ENCODE results near the gene MPDZ. TPM values are rescaled to one million over a fixed set of nuclear protein-coding genes. Genes with fewer than 3 reads are reported as not detected.

The MPDZ gene
- polyA plus RNA-seq, 1 donor (not counting 4 experiments of a cell fraction or from before 2014, with no cell fraction given), result 9.0 TPM

GRCh38 chr9:13165956-13166355 is 113.5 kb downstream of the MPDZ start:
- H3K9me1 ChIP-seq (ENCODE audit: control insufficient read depth, extremely low read depth, insufficient read depth, low read length), result no peaks in the 10 kb centered on the region
- dilution Hi-C loops (cut with MboI; ENCODE audit: extremely low pct_ligation_motif_present, low sequenced_read_pairs), result no loop called here
- H3K9ac ChIP-seq (ENCODE audit: control insufficient read depth, extremely low read depth, insufficient read depth, low read length), result no peak overlapping the region
- H3K79me2 ChIP-seq (ENCODE audit: control insufficient read depth, insufficient read depth, low read length), result no peaks in the 10 kb centered on the region
- no peak overlapping the region for H2AFZ ChIP-seq (ENCODE audit: control insufficient read depth, low read length)
- H4K20me1 ChIP-seq (ENCODE audit: control insufficient read depth, extremely low read depth, insufficient read depth, low read length), result no peaks in the 10 kb centered on the region
- FAIRE-seq (no peak), DNase-seq (ENCODE audit: low read depth, low spot score) (no peak)
- no peaks in the 10 kb centered on the region for H3K36me3 ChIP-seq (ENCODE audit: control insufficient read depth in 2 of 2, extremely low read depth in 1 of 2, insufficient read depth in 2 of 2, low read length in 2 of 2)
- H3K27ac ChIP-seq (ENCODE audit: control insufficient read depth, insufficient read depth, low read length), result no peak overlapping the region
- no peaks in the 10 kb centered on the region for H3K9me3 ChIP-seq (ENCODE audit: control insufficient read depth, low read depth, low read length)
- TF ChIP-seq, protein P1, sequence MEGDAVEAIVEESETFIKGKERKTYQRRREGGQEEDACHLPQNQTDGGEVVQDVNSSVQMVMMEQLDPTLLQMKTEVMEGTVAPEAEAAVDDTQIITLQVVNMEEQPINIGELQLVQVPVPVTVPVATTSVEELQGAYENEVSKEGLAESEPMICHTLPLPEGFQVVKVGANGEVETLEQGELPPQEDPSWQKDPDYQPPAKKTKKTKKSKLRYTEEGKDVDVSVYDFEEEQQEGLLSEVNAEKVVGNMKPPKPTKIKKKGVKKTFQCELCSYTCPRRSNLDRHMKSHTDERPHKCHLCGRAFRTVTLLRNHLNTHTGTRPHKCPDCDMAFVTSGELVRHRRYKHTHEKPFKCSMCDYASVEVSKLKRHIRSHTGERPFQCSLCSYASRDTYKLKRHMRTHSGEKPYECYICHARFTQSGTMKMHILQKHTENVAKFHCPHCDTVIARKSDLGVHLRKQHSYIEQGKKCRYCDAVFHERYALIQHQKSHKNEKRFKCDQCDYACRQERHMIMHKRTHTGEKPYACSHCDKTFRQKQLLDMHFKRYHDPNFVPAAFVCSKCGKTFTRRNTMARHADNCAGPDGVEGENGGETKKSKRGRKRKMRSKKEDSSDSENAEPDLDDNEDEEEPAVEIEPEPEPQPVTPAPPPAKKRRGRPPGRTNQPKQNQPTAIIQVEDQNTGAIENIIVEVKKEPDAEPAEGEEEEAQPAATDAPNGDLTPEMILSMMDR (optimal IDR thresholded peaks at IDR 0.05 in 1 of 3, IDR thresholded peaks at IDR 0.05 in 1 of 3, conservative IDR thresholded peaks at IDR 0.05 in 1 of 3; ENCODE audit: extremely low read depth in 1 of 3, insufficient read depth in 2 of 3, low read length in 3 of 3), result no peak
- no peak for TF ChIP-seq EZH2 (IDR thresholded peaks at IDR 0.05; ENCODE audit: low read length)
- H3K4me2 ChIP-seq (ENCODE audit: control insufficient read depth, extremely low read depth, insufficient read depth, low read depth, low read length), result no peak overlapping the region
- no peaks in the 10 kb centered on the region for H3K4me1 ChIP-seq (ENCODE audit: control insufficient read depth, extremely low read depth, insufficient read depth, low read length)
- no peak overlapping the region for H3K4me3 ChIP-seq (ENCODE audit: control insufficient read depth in 2 of 3, extremely low read depth in 1 of 3, insufficient read depth in 2 of 3, low read depth in 1 of 3, low read length in 3 of 3)
- H3K27me3 ChIP-seq (ENCODE audit: control insufficient read depth, extremely low read depth, insufficient read depth, low read length), result no peaks in the 10 kb centered on the region

- H3K4me1 ChIP-seq (ENCODE audit: control insufficient read depth, extremely low read depth, insufficient read depth, low read length), result no peaks in the 10 kb centered on the region
- no peaks in the 10 kb centered on the region for H3K36me3 ChIP-seq (ENCODE audit: control insufficient read depth in 2 of 2, extremely low read depth in 1 of 2, insufficient read depth in 2 of 2, low read length in 2 of 2)
- H3K9me3 ChIP-seq (ENCODE audit: control insufficient read depth, low read depth, low read length), result no peaks in the 10 kb centered on the region
- no peak for TF ChIP-seq EZH2 (IDR thresholded peaks at IDR 0.05; ENCODE audit: low read length)
- TF ChIP-seq, protein P1 (optimal IDR thresholded peaks at IDR 0.05 in 1 of 3, IDR thresholded peaks at IDR 0.05 in 1 of 3, conservative IDR thresholded peaks at IDR 0.05 in 1 of 3; ENCODE audit: extremely low read depth in 1 of 3, insufficient read depth in 2 of 3, low read length in 3 of 3), result no peak
- DNase-seq (ENCODE audit: low read depth, low spot score) (no peak), FAIRE-seq (no peak)
- H3K9me1 ChIP-seq (ENCODE audit: control insufficient read depth, extremely low read depth, insufficient read depth, low read length), result no peaks in the 10 kb centered on the region
- no peak overlapping the region for H2AFZ ChIP-seq (ENCODE audit: control insufficient read depth, low read length)
- H3K79me2 ChIP-seq (ENCODE audit: control insufficient read depth, insufficient read depth, low read length), result no peaks in the 10 kb centered on the region
- H3K9ac ChIP-seq (ENCODE audit: control insufficient read depth, extremely low read depth, insufficient read depth, low read length), result no peak overlapping the region
- no peak overlapping the region for H3K27ac ChIP-seq (ENCODE audit: control insufficient read depth, insufficient read depth, low read length)
- H4K20me1 ChIP-seq (ENCODE audit: control insufficient read depth, extremely low read depth, insufficient read depth, low read length), result no peaks in the 10 kb centered on the region
- no peak overlapping the region for H3K4me3 ChIP-seq (ENCODE audit: control insufficient read depth in 2 of 3, extremely low read depth in 1 of 3, insufficient read depth in 2 of 3, low read depth in 1 of 3, low read length in 3 of 3)
- dilution Hi-C loops (cut with MboI; ENCODE audit: extremely low pct_ligation_motif_present, low sequenced_read_pairs), result no loop called here
- no peaks in the 10 kb centered on the region for H3K27me3 ChIP-seq (ENCODE audit: control insufficient read depth, extremely low read depth, insufficient read depth, low read length)
- H3K4me2 ChIP-seq (ENCODE audit: control insufficient read depth, extremely low read depth, insufficient read depth, low read depth, low read length), result no peak overlapping the region
Measured at GRCh38 chr9:13165236-13165945, 114.1 kb downstream of the MPDZ start.

Measured in keratinocyte (primary cell).